GM12875 (cell line): ENCODE data around the gene ABI2.
A peak's percentile ranks its signal among the peaks of the same experiment; 100 is the strongest.
"Not testable (repeated sequence)": the region's sequence is repeated elsewhere in the genome, so short reads cannot be mapped to it uniquely, and the experiment has no call there.

Source experiments
- H3K4me3 ChIP-seq: one replicate; pipeline ENCODE4 v1.5.1; 2011; ENCODE audit warnings: low read depth, low read length, control low read depth
- TF ChIP-seq, protein P1 (sequence below): IDR thresholded peaks from 2 replicates; pipeline ENCODE4 v1.5.1; 2011; ENCODE audit warnings: low read depth, mild to moderate bottlenecking, control low read depth, inconsistent platforms, low read length, moderate library complexity, borderline replicate concordance; ENCODE audit not compliant: insufficient read depth

The ABI2 gene

DNA sequence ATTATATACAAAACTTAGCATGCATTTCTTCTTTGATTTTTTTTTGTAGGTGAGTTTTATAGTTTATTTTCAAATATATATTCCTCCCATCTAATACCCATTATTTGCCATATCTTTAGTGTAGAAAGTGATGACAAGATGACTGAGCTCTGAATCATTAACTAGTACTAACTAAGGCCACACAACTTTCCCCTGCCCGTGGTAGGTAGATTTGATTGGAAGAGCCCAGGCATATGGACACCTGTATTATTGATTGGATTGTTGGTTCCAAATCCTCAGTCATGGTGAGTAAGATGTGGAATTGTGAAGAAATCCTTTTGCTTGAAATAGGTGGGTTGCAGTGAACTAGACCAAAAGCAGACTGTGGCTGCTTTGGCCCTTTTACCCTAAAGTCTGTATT lies 54.8 kb downstream of the ABI2 start:
- TF ChIP-seq, protein P1, sequence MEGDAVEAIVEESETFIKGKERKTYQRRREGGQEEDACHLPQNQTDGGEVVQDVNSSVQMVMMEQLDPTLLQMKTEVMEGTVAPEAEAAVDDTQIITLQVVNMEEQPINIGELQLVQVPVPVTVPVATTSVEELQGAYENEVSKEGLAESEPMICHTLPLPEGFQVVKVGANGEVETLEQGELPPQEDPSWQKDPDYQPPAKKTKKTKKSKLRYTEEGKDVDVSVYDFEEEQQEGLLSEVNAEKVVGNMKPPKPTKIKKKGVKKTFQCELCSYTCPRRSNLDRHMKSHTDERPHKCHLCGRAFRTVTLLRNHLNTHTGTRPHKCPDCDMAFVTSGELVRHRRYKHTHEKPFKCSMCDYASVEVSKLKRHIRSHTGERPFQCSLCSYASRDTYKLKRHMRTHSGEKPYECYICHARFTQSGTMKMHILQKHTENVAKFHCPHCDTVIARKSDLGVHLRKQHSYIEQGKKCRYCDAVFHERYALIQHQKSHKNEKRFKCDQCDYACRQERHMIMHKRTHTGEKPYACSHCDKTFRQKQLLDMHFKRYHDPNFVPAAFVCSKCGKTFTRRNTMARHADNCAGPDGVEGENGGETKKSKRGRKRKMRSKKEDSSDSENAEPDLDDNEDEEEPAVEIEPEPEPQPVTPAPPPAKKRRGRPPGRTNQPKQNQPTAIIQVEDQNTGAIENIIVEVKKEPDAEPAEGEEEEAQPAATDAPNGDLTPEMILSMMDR = no peak
- H3K4me3 ChIP-seq = no peak overlapping the region

DNA sequence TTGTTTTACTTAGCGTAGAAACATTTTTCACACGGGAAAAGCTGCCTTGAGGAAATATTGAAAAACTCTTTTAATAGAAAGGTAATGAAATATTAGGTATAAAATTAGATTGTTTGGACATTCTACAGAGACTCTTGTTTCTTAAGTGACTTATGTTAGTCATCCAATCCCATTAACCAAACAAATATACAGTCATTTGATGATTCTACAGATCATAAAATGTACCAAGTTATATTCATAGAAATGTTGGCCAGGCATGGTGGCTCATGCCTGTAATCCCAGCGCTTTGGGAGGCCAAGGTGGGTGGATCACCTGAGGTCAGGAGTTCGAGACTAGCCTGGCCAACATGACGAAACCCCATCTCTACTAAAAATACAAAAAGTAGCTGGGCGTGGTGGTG lies 60.0 kb downstream of the ABI2 start:
- H3K4me3 ChIP-seq = not testable (repeated sequence)

DNA sequence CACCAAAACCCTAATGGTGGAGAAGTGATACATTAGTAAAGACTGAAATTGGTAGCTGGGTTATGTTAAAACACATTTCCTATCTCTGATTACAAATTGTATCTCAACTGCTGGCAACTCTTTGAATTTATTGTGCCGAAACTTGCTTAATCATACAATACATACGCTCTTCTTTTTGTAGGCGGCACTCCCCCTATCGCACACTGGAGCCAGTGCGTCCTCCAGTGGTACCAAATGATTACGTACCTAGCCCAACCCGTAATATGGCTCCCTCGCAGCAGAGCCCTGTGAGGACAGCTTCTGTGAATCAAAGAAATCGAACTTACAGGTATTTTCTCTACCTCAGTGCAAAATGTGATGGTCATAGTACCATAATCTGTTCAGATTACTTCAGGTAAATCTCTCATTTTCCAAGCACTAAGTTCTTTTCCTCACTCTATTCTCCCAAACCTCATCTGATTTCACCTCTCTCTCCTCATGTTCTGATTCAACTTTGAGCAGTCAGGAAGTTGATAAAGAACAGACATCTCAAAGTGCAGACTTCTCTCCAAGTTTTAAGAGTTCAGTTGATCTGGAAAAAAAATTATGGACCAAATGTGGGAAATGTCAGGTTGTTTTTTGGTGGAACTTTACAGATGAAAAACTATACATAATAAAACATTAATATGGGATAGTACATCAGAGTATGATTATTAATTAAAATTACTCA lies 66.5 kb downstream of the ABI2 start:
- no peak overlapping the region for H3K4me3 ChIP-seq
- TF ChIP-seq, protein P1 = no peak

DNA sequence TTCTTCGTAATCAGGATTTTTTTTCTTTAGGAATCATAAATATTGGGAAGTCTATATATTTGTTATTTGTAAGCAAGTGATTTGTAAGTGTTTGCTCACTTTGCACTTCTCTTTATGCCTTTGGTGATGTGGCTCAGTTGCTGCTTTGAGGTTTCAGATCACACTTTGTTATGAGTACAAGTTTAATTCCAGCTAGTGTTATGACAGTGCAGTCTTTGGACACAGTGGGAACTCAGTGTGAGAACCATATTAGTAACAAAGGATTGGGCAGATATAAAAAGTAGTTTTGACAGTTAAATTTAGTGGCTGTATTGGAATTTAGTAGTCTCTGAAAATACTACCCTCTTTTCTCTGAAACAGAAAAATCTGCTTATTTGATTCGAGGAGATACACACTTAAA lies 67.7 kb downstream of the ABI2 start:
- TF ChIP-seq, protein P1 = no peak
- no peak overlapping the region for H3K4me3 ChIP-seq

DNA sequence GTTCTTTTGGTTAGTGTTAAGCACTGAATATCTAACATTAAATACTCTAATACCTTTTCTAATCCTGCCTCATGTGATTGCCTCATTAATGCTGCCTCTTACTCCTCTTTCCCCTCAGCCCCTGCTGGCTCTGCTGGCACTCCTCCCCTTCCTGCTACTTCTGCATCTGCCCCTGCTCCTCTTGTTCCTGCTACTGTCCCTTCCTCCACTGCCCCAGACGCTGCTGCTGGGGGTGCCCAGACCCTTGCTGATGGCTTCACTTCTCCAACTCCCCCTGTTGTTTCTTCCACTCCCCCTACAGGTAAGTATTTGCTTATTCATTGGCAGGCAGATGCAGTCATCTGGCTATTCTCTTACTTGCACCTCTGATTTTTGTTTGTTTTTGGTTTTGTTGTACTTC lies 68.5 kb downstream of the ABI2 start:
- H3K4me3 ChIP-seq = no peak overlapping the region
- TF ChIP-seq, protein P1 = peak; percentile 19; the same call in 1 of the 2 replicates

DNA sequence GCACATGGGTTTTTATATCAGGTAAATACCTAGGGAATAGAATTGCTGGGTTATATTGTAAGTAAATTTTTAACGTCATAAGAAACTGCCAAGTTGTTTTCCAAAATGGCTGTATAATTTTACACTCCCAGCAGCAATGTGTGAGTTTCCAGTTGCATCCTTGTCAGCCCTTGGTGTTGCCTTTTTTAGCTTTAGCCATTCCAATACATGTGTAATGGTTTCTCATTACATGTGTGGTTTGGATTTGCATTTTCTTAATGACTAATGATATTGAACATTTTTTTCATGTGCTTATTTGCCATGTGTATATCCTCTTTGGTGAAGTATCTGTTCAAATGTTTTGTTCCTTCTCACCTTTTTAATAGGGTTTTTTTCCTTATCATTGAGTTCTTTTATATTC lies 70.8 kb downstream of the ABI2 start:
- H3K4me3 ChIP-seq = no peak overlapping the region

DNA sequence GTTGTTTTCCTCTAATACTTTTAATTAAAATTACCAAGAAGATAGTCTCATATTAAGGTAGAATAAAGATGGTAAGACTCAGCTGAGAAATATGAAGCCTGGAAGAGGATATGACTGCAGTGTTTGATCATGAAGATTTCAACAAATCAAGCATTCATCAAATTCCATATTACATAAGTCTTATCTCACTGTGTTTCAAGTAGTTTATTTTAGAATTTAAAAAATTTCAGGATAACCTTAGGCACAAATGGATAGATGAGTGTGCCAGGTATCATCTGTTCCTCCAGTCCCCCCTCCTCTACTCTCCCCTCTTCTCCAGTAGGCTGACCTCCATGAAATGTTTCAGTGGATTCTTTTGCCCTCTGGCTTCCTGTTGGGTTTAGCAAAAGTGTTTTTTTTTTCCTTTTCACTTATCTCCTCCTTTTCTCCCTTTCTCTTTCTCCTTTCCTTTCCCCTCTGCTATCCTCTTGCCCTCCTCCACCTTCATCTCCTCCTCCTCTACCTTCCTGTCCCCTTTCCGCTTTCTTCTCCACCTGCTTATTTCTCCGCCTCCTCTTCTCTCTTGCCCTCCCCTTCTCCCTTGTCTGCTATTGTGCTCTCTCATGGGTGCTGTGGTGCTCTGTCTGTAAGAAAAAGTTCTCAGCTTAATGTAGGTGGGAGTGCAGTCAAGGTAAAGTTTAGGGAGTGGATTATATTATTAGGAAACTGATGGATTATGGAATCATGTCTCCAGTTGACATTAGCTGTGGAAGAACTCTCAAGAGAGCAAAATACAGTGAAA lies 72.8 kb downstream of the ABI2 start:
- TF ChIP-seq, protein P1 = no peak
- H3K4me3 ChIP-seq = no peak overlapping the region

More for the DNA sequence above, 70.8 kb downstream of the ABI2 start:
- TF ChIP-seq, protein P1 = no peak
